Measurements from ENCODE around the gene CKM. TPM values are rescaled to one million over a fixed set of nuclear protein-coding genes. Genes with fewer than 3 reads are reported as not detected.
"Not testable (repeated sequence)": the region's sequence is repeated elsewhere in the genome, so short reads cannot be mapped to it uniquely, and the experiment has no call there.

CKM gene
- total RNA-seq, 4 donors from 2014 or later: 18,507 to 37,792 (median 27,366) TPM

- Histone ChIP-seq H3K27me3 (no peaks in the 10 kb centered on the region), H3K9me3 (no peaks in the 10 kb centered on the region), H3K36me3 (peaks cover 0 to 21% of the 10 kb centered on the region in 2 donors), H3K4me3 (peak overlapping the region; percentile 45 to 76 (median 58)), H3K4me1 (peaks cover 47 to 73% of the 10 kb centered on the region in 2 donors), H3K27ac (peak overlapping the region; percentile 97 to 100 (median 100))
- intact Hi-C loops (cut with DNase I; ENCODE audit: low total_unique reads) (loop anchor here (10.0 kb wide), 3 partner anchors 173 to 463 kb away; partner anchors contain the start of genes DMPK, PPM1N, PPP1R37 and RTN2), in situ Hi-C loops (cut with MboI; ENCODE audit: low sequenced_read_pairs in 4 of 4) (no loop called here)
- ATAC-seq: peak; percentile 28 to 32
- peak; percentile 61 to 67 for TF ChIP-seq POLR2A (IDR thresholded peaks at IDR 0.05)
- TF ChIP-seq CTCF (IDR thresholded peaks at IDR 0.05 in 4 of 5, conservative IDR thresholded peaks at IDR 0.05 in 1 of 5): no peak
- DNase-seq: peak; percentile 56 to 95
Observed at GRCh38 chr19:45321848-45322247, 827 bp downstream of the CKM start.

GRCh38 chr19:45320997-45321775 is 1.5 kb downstream of the CKM start:
- no peak for TF ChIP-seq CTCF (IDR thresholded peaks at IDR 0.05 in 4 of 5, conservative IDR thresholded peaks at IDR 0.05 in 1 of 5)
- no peak for TF ChIP-seq POLR2A (IDR thresholded peaks at IDR 0.05)
- intact Hi-C loops (cut with DNase I; ENCODE audit: low total_unique reads) (loop anchor here (10.0 kb wide), 3 partner anchors 174 to 464 kb away; partner anchors contain the start of genes DMPK, PPM1N, PPP1R37 and RTN2), in situ Hi-C loops (cut with MboI; ENCODE audit: low sequenced_read_pairs in 4 of 4) (no loop called here)
- DNase-seq (peak in 1 of 2 donors; percentile 81), ATAC-seq (no peak)
- H3K27ac ChIP-seq: peak overlapping the region; percentile 97 to 100 (median 100)
- peaks cover 43 to 70% of the 10 kb centered on the region in 2 donors for H3K4me1 ChIP-seq
- H3K9me3 ChIP-seq: no peaks in the 10 kb centered on the region
- H3K4me3 ChIP-seq: peak overlapping the region in 2 of 4 donors; percentile 62 to 76
- H3K27me3 ChIP-seq: no peaks in the 10 kb centered on the region
- peaks cover 0 to 21% of the 10 kb centered on the region in 2 donors for H3K36me3 ChIP-seq

- in situ Hi-C loops (cut with MboI; ENCODE audit: low sequenced_read_pairs in 4 of 4) (no loop called here), intact Hi-C loops (cut with DNase I; ENCODE audit: low total_unique reads) (no loop called here)
- H3K9me3 ChIP-seq: no peaks in the 10 kb centered on the region
- no peak for DNase-seq
- H3K27me3 ChIP-seq: no peaks in the 10 kb centered on the region
- ATAC-seq: no peak
- no peak overlapping the region for H3K4me3 ChIP-seq
- peaks cover 29 to 50% of the 10 kb centered on the region in 2 donors for H3K4me1 ChIP-seq
- peak overlapping the region; percentile 97 to 100 (median 100) for H3K27ac ChIP-seq
- TF ChIP-seq POLR2A (IDR thresholded peaks at IDR 0.05) (no peak), CTCF (IDR thresholded peaks at IDR 0.05 in 4 of 5, conservative IDR thresholded peaks at IDR 0.05 in 1 of 5) (no peak)
- H3K36me3 ChIP-seq: peaks cover 0 to 26% of the 10 kb centered on the region in 2 donors
Observed at GRCh38 chr19:45315304-45315703, 7.4 kb downstream of the CKM start.

- Histone ChIP-seq H3K4me3 (no peak overlapping the region), H3K4me1 (peaks cover 29 to 45% of the 10 kb centered on the region in 2 donors), H3K27me3 (no peaks in the 10 kb centered on the region), H3K27ac (peak overlapping the region; percentile 97 to 100 (median 100)), H3K36me3 (peaks cover 0 to 26% of the 10 kb centered on the region in 2 donors), H3K9me3 (no peaks in the 10 kb centered on the region)
- TF ChIP-seq CTCF (IDR thresholded peaks at IDR 0.05 in 4 of 5, conservative IDR thresholded peaks at IDR 0.05 in 1 of 5) (no peak), POLR2A (IDR thresholded peaks at IDR 0.05) (no peak)
- DNase-seq (no peak), ATAC-seq (no peak)
- intact Hi-C loops (cut with DNase I; ENCODE audit: low total_unique reads): no loop called here
- in situ Hi-C loops (cut with MboI; ENCODE audit: low sequenced_read_pairs in 4 of 4): no loop called here
Observed at GRCh38 chr19:45314708-45315245, 7.9 kb downstream of the CKM start.

- H3K9me3 ChIP-seq; H3K27me3 ChIP-seq; intact Hi-C loops (cut with DNase I; ENCODE audit: low total_unique reads); ATAC-seq; H3K36me3 ChIP-seq; in situ Hi-C loops (cut with MboI; ENCODE audit: low sequenced_read_pairs in 4 of 4); H3K4me3 ChIP-seq: not testable (repeated sequence)
- peak in 1 of 2 donors; percentile 57 for DNase-seq
- Histone ChIP-seq H3K4me1 (peaks cover 19 to 32% of the 10 kb centered on the region in 2 donors), H3K27ac (peak overlapping the region; percentile 97 to 100 (median 100))
Observed at GRCh38 chr19:45312285-45312684, 10.4 kb downstream of the CKM start.
